A673 (cell line): ENCODE measurements around the gene SLC47A1. TPM values are rescaled to one million over a fixed set of nuclear protein-coding genes. Genes with fewer than 3 reads are reported as not detected.

Experiments
- BruUV-seq: library from RNA; stranded (reverse); fragments of 400-500 nt; replicated peaks from 2 replicates; lab custom pipeline; 2021; lab: Mats Ljungman, UMichigan
- CTCF ChIA-PET: fragments of 300-600 bp; sonication (Branson Sonifier 250); formaldehyde crosslinking; loops from one replicate; lab custom pipeline; 2022; ENCODE audit warnings: antibody characterized with exemption; lab: Charles Lee
- POLR2A ChIA-PET: fragments of 300-600 bp; sonication (Branson Sonifier 250); formaldehyde crosslinking; loops from one replicate; lab custom pipeline; 2022; ENCODE audit warnings: antibody characterized with exemption; ENCODE audit not compliant: low non-redundant PET; lab: Charles Lee
- DNase-seq: peaks from one replicate; pipeline ENCODE4 v3.0.0-alpha.2; 2015; ENCODE audit warnings: low spot score
- H3K27ac ChIP-seq: fragments of 200-600 bp; sonication (generic); 2 replicates; pipeline ENCODE4 v1.5.1; 2016; ENCODE audit warnings: mixed run types, low read depth, mild to moderate bottlenecking, mixed read lengths, antibody characterized with exemption, low read length; ENCODE audit not compliant: poor library complexity, severe bottlenecking
- H3K27me3 ChIP-seq: fragments of 200-600 bp; sonication (generic); replicated peaks from 2 replicates; pipeline ENCODE4 v1.6.1; 2017; ENCODE audit warnings: mixed run types, low read depth, mild to moderate bottlenecking, mixed read lengths, antibody characterized with exemption, low read length; ENCODE audit not compliant: insufficient read depth, poor library complexity
- H3K36me3 ChIP-seq: fragments of 200-600 bp; sonication (generic); 2 replicates; pipeline ENCODE4 v1.6.1; 2016; ENCODE audit warnings: mixed run types, mild to moderate bottlenecking, mixed read lengths, antibody characterized with exemption, low read length; ENCODE audit not compliant: insufficient read depth, poor library complexity, severe bottlenecking
- H3K4me1 ChIP-seq: fragments of 200-600 bp; sonication (generic); 2 replicates; pipeline ENCODE4 v1.6.1; 2017; ENCODE audit warnings: mixed run types, mild to moderate bottlenecking, mixed read lengths, antibody characterized with exemption, low read length; ENCODE audit not compliant: insufficient read depth, poor library complexity, severe bottlenecking
- H3K4me3 ChIP-seq: fragments of 200-600 bp; sonication (generic); 2 replicates; pipeline ENCODE4 v1.5.1; 2016; ENCODE audit warnings: low read depth, mixed run types, mild to moderate bottlenecking, mixed read lengths, low read length; ENCODE audit not compliant: poor library complexity, severe bottlenecking
- H3K9me3 ChIP-seq: fragments of 200-600 bp; sonication (generic); 2 replicates; pipeline ENCODE4 v1.6.1; 2016; ENCODE audit warnings: mixed run types, low read depth, mild to moderate bottlenecking, mixed read lengths, antibody characterized with exemption, low read length; ENCODE audit not compliant: poor library complexity, severe bottlenecking
- EZH2 ChIP-seq: fragments of 200-600 bp; sonication (generic); IDR thresholded peaks from 2 replicates; pipeline ENCODE4 v1.6.1; 2017; ENCODE audit warnings: borderline replicate concordance, low read depth, mild to moderate bottlenecking, mixed read lengths, antibody characterized with exemption, low read length; ENCODE audit not compliant: poor library complexity, severe bottlenecking
- intact Hi-C: fragments of 100-400 bp; cut with micrococcal nuclease; formaldehyde crosslinking; loops from one replicate; pipeline ENCODE4 v1.10.0; 2022; ENCODE audit not compliant: unreplicated experiment
- total RNA-seq: library from RNA; stranded (reverse); gene quantifications from 2 replicates; pipeline ENCODE4 v1.2.3, GENCODE V29; 2021
- TF ChIP-seq, protein P1 (sequence below): fragments of 300-800, 200-600 bp; sonication (generic); conservative IDR thresholded peaks from 2 replicates; pipeline ENCODE4 v1.5.1; 2017; ENCODE audit warnings: low read depth, mild to moderate bottlenecking, antibody characterized with exemption, low read length, moderate library complexity, mixed read lengths

The SLC47A1 gene
- total RNA-seq, 1 experiment from 2014 or later: 2.1 TPM

DNA sequence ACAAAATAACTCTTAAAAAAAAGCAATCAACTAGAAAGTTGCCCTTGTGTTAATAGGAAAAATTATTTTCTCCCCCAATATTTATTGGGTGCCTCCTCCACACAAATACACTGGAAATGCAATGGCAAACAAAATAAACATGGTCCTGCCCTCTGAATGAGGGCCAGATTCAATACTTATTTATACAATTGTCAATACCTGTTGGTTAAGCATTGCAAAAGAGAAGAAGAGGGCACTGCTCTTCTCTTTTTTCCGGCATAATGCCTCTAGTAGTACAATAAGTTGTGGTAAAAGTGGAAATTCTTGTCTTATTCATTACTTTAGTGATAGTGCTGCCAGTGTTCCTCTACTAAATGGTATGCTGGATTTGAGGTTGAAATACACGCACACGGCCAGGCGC lies 92.4 kb downstream of the SLC47A1 start:
- no TSS peak for BruUV-seq
- no peak for TF ChIP-seq EZH2
- TF ChIP-seq, protein P1, sequence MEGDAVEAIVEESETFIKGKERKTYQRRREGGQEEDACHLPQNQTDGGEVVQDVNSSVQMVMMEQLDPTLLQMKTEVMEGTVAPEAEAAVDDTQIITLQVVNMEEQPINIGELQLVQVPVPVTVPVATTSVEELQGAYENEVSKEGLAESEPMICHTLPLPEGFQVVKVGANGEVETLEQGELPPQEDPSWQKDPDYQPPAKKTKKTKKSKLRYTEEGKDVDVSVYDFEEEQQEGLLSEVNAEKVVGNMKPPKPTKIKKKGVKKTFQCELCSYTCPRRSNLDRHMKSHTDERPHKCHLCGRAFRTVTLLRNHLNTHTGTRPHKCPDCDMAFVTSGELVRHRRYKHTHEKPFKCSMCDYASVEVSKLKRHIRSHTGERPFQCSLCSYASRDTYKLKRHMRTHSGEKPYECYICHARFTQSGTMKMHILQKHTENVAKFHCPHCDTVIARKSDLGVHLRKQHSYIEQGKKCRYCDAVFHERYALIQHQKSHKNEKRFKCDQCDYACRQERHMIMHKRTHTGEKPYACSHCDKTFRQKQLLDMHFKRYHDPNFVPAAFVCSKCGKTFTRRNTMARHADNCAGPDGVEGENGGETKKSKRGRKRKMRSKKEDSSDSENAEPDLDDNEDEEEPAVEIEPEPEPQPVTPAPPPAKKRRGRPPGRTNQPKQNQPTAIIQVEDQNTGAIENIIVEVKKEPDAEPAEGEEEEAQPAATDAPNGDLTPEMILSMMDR: no peak
- H3K4me1 ChIP-seq: no peaks in the 10 kb centered on the region
- H3K9me3 ChIP-seq: no peaks in the 10 kb centered on the region
- intact Hi-C loops: no loop called here
- no peak for DNase-seq
- H3K4me3 ChIP-seq: no peak overlapping the region
- H3K27ac ChIP-seq: no peak overlapping the region
- no peaks in the 10 kb centered on the region for H3K36me3 ChIP-seq
- CTCF ChIA-PET: no interaction called here
- no peaks in the 10 kb centered on the region for H3K27me3 ChIP-seq
- POLR2A ChIA-PET: no interaction called here

Other genes with a start within 250 kb of the SLC47A1 start
- 37.0 and 45.2 TPM in 2 replicates for gene B9D1, start 171.1 kb upstream of the SLC47A1 start, total RNA-seq
- 40.0 and 55.8 TPM in 2 replicates for gene MAPK7, start 155.4 kb upstream of the SLC47A1 start, total RNA-seq
- 60.9 and 92.7 TPM in 2 replicates for gene MFAP4, start 146.7 kb upstream of the SLC47A1 start, total RNA-seq
- 0.09 and 0.57 TPM in 2 replicates for gene RNF112, start 122.6 kb upstream of the SLC47A1 start, total RNA-seq
- 97.0 and 97.3 TPM in 2 replicates for gene ALDH3A2, start 114.9 kb downstream of the SLC47A1 start, total RNA-seq
- gene SLC47A2, start 182.7 kb downstream of the SLC47A1 start, total RNA-seq: not detected in 2 replicates
- gene ALDH3A1, start 214.4 kb downstream of the SLC47A1 start, total RNA-seq: 0.20 TPM in 1 of 2 replicates, not detected in the other